Measurements from ENCODE around the gene RBMS1.

GRCh38 chr2:160277151-160277550, 216.5 kb downstream of the RBMS1 start:
- TF ChIP-seq CTCF (IDR thresholded peaks at IDR 0.05) (no peak), POLR2A (IDR thresholded peaks at IDR 0.05) (no peak)

All from right lobe of liver (tissue), 4 donors.